ENCODE results near the gene LYG1. TPM values are rescaled to one million over a fixed set of nuclear protein-coding genes. Genes with fewer than 3 reads are reported as not detected.

LYG1 gene
- total and polyA plus RNA-seq, 2 of the 13 experiments (the other 11 are each of a cell fraction or from before 2014, with no cell fraction given): 1.00 to 2.9 TPM

DNA sequence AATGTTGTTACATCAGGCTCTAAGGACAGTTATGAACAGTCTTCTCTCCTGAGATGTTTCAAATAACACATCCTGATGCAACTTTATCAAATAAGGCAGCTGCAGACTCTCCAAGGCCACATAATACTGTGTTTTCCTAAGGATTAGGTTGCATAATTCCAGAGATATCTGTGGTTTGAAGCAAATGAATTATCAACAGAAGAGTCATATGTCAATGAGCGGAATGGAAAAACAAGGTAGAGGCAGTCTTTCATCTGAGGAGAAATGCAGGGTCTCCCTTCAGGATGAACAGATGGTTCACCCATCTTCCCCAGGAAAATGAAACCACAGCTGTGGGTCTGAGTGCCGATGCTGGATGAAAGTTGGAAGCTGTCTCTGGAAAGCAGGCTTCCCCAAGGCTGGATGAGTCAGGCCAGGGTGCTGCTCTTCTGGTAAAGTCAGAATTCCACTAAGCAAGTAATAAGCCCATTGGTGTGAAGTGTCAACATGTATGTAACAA, 22.2 kb downstream of the LYG1 start (continued):
- TF ChIP-seq ZNF17 (CRISPR knock-in tag; IDR thresholded peaks at IDR 0.05) (no peak), SRSF1 (optimal IDR thresholded peaks at IDR 0.05; ENCODE audit: low read depth, low read length) (no peak), ZNF552 (CRISPR knock-in tag; IDR thresholded peaks at IDR 0.05; ENCODE audit: borderline replicate concordance) (no peak), POLR2AphosphoS5 (IDR thresholded peaks at IDR 0.05; ENCODE audit: low read depth, low read length) (no peak), RXRB (CRISPR knock-in tag; IDR thresholded peaks at IDR 0.05; ENCODE audit: borderline replicate concordance) (peak; percentile 93), ZMYM3 (CRISPR knock-in tag; IDR thresholded peaks at IDR 0.05) (peak; percentile 19; the same call in 1 of the 2 replicates), CEBPG (CRISPR knock-in tag; IDR thresholded peaks at IDR 0.05) (peak; percentile 98), ISL2 (CRISPR knock-in tag; IDR thresholded peaks at IDR 0.05) (peak; percentile 99), KDM3A (CRISPR knock-in tag; IDR thresholded peaks at IDR 0.05; ENCODE audit: low read depth) (peak; percentile 84; the same call in 1 of the 2 replicates), BRD4 (CRISPR knock-in tag; IDR thresholded peaks at IDR 0.05) (no peak), ARHGAP35 (CRISPR knock-in tag; IDR thresholded peaks at IDR 0.05; ENCODE audit: borderline replicate concordance) (no peak), ZSCAN9 (CRISPR knock-in tag; IDR thresholded peaks at IDR 0.05; ENCODE audit: borderline replicate concordance) (peak; percentile 96)
- TF ChIP-seq, protein P1, sequence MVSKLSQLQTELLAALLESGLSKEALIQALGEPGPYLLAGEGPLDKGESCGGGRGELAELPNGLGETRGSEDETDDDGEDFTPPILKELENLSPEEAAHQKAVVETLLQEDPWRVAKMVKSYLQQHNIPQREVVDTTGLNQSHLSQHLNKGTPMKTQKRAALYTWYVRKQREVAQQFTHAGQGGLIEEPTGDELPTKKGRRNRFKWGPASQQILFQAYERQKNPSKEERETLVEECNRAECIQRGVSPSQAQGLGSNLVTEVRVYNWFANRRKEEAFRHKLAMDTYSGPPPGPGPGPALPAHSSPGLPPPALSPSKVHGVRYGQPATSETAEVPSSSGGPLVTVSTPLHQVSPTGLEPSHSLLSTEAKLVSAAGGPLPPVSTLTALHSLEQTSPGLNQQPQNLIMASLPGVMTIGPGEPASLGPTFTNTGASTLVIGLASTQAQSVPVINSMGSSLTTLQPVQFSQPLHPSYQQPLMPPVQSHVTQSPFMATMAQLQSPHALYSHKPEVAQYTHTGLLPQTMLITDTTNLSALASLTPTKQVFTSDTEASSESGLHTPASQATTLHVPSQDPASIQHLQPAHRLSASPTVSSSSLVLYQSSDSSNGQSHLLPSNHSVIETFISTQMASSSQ (IDR thresholded peaks at IDR 0.05; ENCODE audit: low read depth): peak; percentile 86
- TF ChIP-seq, protein P1 (CRISPR knock-in tag; IDR thresholded peaks at IDR 0.05; ENCODE audit: borderline replicate concordance): peak; percentile 95
- TF ChIP-seq, protein P2, sequence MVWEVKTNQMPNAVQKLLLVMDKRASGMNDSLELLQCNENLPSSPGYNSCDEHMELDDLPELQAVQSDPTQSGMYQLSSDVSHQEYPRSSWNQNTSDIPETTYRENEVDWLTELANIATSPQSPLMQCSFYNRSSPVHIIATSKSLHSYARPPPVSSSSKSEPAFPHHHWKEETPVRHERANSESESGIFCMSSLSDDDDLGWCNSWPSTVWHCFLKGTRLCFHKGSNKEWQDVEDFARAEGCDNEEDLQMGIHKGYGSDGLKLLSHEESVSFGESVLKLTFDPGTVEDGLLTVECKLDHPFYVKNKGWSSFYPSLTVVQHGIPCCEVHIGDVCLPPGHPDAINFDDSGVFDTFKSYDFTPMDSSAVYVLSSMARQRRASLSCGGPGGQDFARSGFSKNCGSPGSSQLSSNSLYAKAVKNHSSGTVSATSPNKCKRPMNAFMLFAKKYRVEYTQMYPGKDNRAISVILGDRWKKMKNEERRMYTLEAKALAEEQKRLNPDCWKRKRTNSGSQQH (CRISPR knock-in tag; IDR thresholded peaks at IDR 0.05; ENCODE audit: low read depth): 0 out of 2 replicates have a peak, but pooled peaks have one; percentile 52
- TF ChIP-seq, protein P3, sequence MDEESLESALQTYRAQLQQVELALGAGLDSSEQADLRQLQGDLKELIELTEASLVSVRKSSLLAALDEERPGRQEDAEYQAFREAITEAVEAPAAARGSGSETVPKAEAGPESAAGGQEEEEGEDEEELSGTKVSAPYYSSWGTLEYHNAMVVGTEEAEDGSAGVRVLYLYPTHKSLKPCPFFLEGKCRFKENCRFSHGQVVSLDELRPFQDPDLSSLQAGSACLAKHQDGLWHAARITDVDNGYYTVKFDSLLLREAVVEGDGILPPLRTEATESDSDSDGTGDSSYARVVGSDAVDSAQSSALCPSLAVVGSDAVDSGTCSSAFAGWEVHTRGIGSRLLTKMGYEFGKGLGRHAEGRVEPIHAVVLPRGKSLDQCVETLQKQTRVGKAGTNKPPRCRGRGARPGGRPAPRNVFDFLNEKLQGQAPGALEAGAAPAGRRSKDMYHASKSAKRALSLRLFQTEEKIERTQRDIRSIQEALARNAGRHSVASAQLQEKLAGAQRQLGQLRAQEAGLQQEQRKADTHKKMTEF (CRISPR knock-in tag; IDR thresholded peaks at IDR 0.05): peak; percentile 98
- TF ChIP-seq, protein P4, sequence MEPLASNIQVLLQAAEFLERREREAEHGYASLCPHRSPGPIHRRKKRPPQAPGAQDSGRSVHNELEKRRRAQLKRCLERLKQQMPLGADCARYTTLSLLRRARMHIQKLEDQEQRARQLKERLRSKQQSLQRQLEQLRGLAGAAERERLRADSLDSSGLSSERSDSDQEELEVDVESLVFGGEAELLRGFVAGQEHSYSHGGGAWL (CRISPR knock-in tag; IDR thresholded peaks at IDR 0.05): no peak
- TF ChIP-seq, protein P5, sequence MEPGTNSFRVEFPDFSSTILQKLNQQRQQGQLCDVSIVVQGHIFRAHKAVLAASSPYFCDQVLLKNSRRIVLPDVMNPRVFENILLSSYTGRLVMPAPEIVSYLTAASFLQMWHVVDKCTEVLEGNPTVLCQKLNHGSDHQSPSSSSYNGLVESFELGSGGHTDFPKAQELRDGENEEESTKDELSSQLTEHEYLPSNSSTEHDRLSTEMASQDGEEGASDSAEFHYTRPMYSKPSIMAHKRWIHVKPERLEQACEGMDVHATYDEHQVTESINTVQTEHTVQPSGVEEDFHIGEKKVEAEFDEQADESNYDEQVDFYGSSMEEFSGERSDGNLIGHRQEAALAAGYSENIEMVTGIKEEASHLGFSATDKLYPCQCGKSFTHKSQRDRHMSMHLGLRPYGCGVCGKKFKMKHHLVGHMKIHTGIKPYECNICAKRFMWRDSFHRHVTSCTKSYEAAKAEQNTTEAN (CRISPR knock-in tag; conservative IDR thresholded peaks at IDR 0.05): peak; percentile 66; the same call in 1 of the 2 replicates
- TF ChIP-seq, protein P6, sequence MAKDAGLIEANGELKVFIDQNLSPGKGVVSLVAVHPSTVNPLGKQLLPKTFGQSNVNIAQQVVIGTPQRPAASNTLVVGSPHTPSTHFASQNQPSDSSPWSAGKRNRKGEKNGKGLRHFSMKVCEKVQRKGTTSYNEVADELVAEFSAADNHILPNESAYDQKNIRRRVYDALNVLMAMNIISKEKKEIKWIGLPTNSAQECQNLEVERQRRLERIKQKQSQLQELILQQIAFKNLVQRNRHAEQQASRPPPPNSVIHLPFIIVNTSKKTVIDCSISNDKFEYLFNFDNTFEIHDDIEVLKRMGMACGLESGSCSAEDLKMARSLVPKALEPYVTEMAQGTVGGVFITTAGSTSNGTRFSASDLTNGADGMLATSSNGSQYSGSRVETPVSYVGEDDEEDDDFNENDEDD (CRISPR knock-in tag; IDR thresholded peaks at IDR 0.05; ENCODE audit: borderline replicate concordance): no peak
- TF ChIP-seq, protein P7, sequence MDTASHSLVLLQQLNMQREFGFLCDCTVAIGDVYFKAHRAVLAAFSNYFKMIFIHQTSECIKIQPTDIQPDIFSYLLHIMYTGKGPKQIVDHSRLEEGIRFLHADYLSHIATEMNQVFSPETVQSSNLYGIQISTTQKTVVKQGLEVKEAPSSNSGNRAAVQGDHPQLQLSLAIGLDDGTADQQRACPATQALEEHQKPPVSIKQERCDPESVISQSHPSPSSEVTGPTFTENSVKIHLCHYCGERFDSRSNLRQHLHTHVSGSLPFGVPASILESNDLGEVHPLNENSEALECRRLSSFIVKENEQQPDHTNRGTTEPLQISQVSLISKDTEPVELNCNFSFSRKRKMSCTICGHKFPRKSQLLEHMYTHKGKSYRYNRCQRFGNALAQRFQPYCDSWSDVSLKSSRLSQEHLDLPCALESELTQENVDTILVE (CRISPR knock-in tag; IDR thresholded peaks at IDR 0.05): peak; percentile 96
